ENCODE results near the gene PILRB. TPM values are rescaled to one million over a fixed set of nuclear protein-coding genes. Genes with fewer than 3 reads are reported as not detected.
"Not testable (repeated sequence)": the region's sequence is repeated elsewhere in the genome, so short reads cannot be mapped to it uniquely, and the experiment has no call there.

PILRB gene
- polyA plus RNA-seq, 1 donor from 2014 or later, result 222 TPM

DNA sequence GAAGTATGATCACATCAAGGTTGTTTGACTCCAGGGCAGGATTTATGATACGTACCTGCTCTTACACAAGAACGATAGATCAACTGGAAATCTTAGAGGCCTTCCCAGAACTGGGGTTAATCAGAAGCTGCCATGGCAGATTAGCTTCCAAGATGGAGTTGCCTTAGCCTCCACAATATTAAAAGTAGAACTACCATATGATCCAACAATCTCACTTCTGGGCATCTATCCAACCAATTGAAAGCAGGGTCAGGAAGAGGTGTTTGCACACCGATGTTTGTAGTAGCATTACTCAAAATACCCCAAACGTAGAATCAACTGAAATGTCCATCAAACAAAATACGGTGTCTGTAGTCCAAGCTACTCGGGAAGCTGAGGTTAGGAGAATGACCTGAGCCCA, 6.6 kb downstream of the PILRB start:
- no peaks in the 10 kb centered on the region for H3F3A ChIP-seq (ENCODE audit: insufficient read depth, low read length, poor library complexity, severe bottlenecking)
- H3K9me2 ChIP-seq (ENCODE audit: insufficient read depth, low read length), result no peaks in the 10 kb centered on the region
- H2AFZ ChIP-seq (ENCODE audit: low read depth, low read length), result no peak overlapping the region
- TF ChIP-seq SMC3 (conservative IDR thresholded peaks at IDR 0.05; ENCODE audit: poor library complexity), result no peak
- TF ChIP-seq EP300 (conservative IDR thresholded peaks at IDR 0.05; ENCODE audit: poor library complexity, severe bottlenecking), result no peak
- TF ChIP-seq POLR2AphosphoS5 (IDR thresholded peaks at IDR 0.05), result no peak
- TF ChIP-seq, protein P1, sequence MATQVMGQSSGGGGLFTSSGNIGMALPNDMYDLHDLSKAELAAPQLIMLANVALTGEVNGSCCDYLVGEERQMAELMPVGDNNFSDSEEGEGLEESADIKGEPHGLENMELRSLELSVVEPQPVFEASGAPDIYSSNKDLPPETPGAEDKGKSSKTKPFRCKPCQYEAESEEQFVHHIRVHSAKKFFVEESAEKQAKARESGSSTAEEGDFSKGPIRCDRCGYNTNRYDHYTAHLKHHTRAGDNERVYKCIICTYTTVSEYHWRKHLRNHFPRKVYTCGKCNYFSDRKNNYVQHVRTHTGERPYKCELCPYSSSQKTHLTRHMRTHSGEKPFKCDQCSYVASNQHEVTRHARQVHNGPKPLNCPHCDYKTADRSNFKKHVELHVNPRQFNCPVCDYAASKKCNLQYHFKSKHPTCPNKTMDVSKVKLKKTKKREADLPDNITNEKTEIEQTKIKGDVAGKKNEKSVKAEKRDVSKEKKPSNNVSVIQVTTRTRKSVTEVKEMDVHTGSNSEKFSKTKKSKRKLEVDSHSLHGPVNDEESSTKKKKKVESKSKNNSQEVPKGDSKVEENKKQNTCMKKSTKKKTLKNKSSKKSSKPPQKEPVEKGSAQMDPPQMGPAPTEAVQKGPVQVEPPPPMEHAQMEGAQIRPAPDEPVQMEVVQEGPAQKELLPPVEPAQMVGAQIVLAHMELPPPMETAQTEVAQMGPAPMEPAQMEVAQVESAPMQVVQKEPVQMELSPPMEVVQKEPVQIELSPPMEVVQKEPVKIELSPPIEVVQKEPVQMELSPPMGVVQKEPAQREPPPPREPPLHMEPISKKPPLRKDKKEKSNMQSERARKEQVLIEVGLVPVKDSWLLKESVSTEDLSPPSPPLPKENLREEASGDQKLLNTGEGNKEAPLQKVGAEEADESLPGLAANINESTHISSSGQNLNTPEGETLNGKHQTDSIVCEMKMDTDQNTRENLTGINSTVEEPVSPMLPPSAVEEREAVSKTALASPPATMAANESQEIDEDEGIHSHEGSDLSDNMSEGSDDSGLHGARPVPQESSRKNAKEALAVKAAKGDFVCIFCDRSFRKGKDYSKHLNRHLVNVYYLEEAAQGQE (IDR thresholded peaks at IDR 0.05; ENCODE audit: borderline replicate concordance), result no peak
- TF ChIP-seq RAD21 (conservative IDR thresholded peaks at IDR 0.05), result no peak
- TF ChIP-seq EZH2 (IDR thresholded peaks at IDR 0.05; ENCODE audit: borderline replicate concordance, insufficient read depth, low read length, poor library complexity, severe bottlenecking), result no peak
- TF ChIP-seq TAF1 (IDR thresholded peaks at IDR 0.05; ENCODE audit: low read depth), result no peak
- TF ChIP-seq, protein P2, sequence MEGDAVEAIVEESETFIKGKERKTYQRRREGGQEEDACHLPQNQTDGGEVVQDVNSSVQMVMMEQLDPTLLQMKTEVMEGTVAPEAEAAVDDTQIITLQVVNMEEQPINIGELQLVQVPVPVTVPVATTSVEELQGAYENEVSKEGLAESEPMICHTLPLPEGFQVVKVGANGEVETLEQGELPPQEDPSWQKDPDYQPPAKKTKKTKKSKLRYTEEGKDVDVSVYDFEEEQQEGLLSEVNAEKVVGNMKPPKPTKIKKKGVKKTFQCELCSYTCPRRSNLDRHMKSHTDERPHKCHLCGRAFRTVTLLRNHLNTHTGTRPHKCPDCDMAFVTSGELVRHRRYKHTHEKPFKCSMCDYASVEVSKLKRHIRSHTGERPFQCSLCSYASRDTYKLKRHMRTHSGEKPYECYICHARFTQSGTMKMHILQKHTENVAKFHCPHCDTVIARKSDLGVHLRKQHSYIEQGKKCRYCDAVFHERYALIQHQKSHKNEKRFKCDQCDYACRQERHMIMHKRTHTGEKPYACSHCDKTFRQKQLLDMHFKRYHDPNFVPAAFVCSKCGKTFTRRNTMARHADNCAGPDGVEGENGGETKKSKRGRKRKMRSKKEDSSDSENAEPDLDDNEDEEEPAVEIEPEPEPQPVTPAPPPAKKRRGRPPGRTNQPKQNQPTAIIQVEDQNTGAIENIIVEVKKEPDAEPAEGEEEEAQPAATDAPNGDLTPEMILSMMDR (IDR thresholded peaks at IDR 0.05; ENCODE audit: poor library complexity, severe bottlenecking), result no peak
- TF ChIP-seq MXI1 (conservative IDR thresholded peaks at IDR 0.05; ENCODE audit: poor library complexity, severe bottlenecking), result no peak
- no peak overlapping the region for H3K9ac ChIP-seq (ENCODE audit: low read length)
- H3K36me3 ChIP-seq (ENCODE audit: insufficient read depth, low read length), result no peaks in the 10 kb centered on the region
- no peaks in the 10 kb centered on the region for H3K9me3 ChIP-seq (ENCODE audit: low read length)
- H3K79me2 ChIP-seq (replicated peaks; ENCODE audit: insufficient read depth, low read length), result no peaks in the 10 kb centered on the region
- no peak overlapping the region for H3K4me2 ChIP-seq (ENCODE audit: low read length)
- no peak overlapping the region for H3K27ac ChIP-seq (ENCODE audit: low read length)
- no peaks in the 10 kb centered on the region for H3K27me3 ChIP-seq (ENCODE audit: insufficient read depth, low read depth, low read length)
- no peaks in the 10 kb centered on the region for H4K20me1 ChIP-seq (ENCODE audit: insufficient read depth)
- no peak overlapping the region for H3K4me3 ChIP-seq (ENCODE audit: low read length)

DNA sequence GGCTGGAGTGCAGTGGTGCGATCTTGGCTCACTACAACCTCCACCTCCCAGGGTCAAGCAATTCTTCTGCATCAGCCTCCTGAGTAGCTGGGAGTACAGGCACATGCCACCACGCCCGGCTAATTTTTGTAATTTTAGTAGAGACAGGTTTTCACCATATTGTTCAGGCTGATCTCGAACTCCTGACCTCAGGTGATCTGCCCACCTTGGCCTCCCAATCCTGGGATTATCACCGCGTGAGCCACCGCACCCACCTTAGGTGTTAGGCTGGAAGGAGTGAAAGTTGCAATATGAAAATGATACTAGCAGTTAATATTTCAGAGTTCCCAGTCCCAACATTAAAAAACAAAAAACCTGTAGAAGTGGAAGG, 8.1 kb downstream of the PILRB start:
- H4K20me1 ChIP-seq (ENCODE audit: insufficient read depth); H2AFZ ChIP-seq (ENCODE audit: low read depth, low read length); H3F3A ChIP-seq (ENCODE audit: insufficient read depth, low read length, poor library complexity, severe bottlenecking); H3K9me2 ChIP-seq (ENCODE audit: insufficient read depth, low read length); H3K4me2 ChIP-seq (ENCODE audit: low read length); H3K9me3 ChIP-seq (ENCODE audit: low read length); H3K27ac ChIP-seq (ENCODE audit: low read length); H3K27me3 ChIP-seq (ENCODE audit: insufficient read depth, low read depth, low read length); H3K9ac ChIP-seq (ENCODE audit: low read length); H3K79me2 ChIP-seq (replicated peaks; ENCODE audit: insufficient read depth, low read length); H3K4me3 ChIP-seq (ENCODE audit: low read length); H3K36me3 ChIP-seq (ENCODE audit: insufficient read depth, low read length): not testable (repeated sequence)

Measured in neural cell (in vitro differentiated cells).